KOPT-K1 (cell line): ENCODE results near the gene ZFP90.

Experiments used
- H3K27ac ChIP-seq: fragments of 200-600 bp; sonication (generic); 2 replicates; pipeline ENCODE4 v1.5.1; 2016; ENCODE audit warnings: antibody characterized with exemption, mild to moderate bottlenecking, low read depth, low read length; ENCODE audit not compliant: poor library complexity, severe bottlenecking
- H3K36me3 ChIP-seq: fragments of 200-600 bp; sonication (generic); 2 replicates; pipeline ENCODE4 v1.5.1; 2017; ENCODE audit warnings: antibody characterized with exemption, mild to moderate bottlenecking, low read length, moderate library complexity; ENCODE audit not compliant: insufficient read depth
- H3K9me3 ChIP-seq: fragments of 200-600 bp; sonication (generic); 2 replicates; pipeline ENCODE4 v1.5.1; 2017; ENCODE audit warnings: antibody characterized with exemption, low read length, mild to moderate bottlenecking; ENCODE audit not compliant: insufficient read depth, poor library complexity, severe bottlenecking

ZFP90 gene

GRCh38 chr16:68508641-68509240, 30.4 kb upstream of the ZFP90 start:
- Histone ChIP-seq H3K9me3 (no peaks in the 10 kb centered on the region), H3K36me3 (no peaks in the 10 kb centered on the region), H3K27ac (no peak overlapping the region)

DNA sequence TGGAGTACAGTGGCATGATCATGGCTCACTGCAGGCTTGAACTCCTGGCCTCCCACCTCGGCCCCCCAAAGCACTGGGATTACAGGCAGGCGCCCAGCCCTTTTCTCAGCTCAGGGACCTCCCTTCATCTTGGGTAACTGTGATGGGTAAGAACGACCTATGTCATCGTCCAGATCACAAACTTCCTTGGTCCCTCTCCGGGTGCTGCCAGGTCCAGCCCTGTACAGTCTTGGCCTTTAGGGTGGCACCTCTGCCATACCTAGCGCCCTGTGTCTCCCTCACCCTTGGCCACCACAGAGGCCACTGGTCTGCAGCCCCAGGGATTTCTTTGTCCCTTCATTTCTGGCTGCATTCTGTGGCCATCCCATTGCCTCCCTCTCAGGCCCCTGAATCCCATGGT, 29.7 kb upstream of the ZFP90 start:
- no peaks in the 10 kb centered on the region for H3K9me3 ChIP-seq

DNA sequence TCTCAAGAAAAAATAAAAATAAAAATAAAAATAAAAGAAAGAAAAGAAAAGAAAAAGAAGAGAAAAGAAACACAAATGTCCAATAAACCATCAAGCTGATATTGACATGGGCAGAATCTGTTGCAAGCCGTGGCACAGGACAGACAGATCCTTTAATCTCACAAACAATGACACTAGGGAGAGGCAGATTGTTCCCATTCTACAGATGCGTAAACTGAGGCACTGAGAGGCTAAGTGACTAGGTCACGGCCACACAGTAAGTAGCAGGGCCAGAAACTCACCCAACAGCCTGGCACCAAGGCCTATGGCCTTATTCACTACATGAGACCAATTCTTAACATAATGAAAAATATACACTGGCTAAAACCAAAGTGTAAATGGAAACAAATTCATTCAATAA, 28.3 kb upstream of the ZFP90 start:
- no peaks in the 10 kb centered on the region for H3K36me3 ChIP-seq

More for the DNA sequence above, 29.7 kb upstream of the ZFP90 start:
- Histone ChIP-seq H3K36me3 (no peaks in the 10 kb centered on the region), H3K27ac (no peak overlapping the region)

GRCh38 chr16:68512183-68512582, 26.9 kb upstream of the ZFP90 start:
- Histone ChIP-seq H3K27ac (no peak overlapping the region), H3K36me3 (no peaks in the 10 kb centered on the region), H3K9me3 (no peaks in the 10 kb centered on the region)

More for the DNA sequence above, 28.3 kb upstream of the ZFP90 start:
- Histone ChIP-seq H3K27ac (no peak overlapping the region), H3K9me3 (no peaks in the 10 kb centered on the region)

- Histone ChIP-seq H3K27ac (no peak overlapping the region), H3K9me3 (no peaks in the 10 kb centered on the region), H3K36me3 (no peaks in the 10 kb centered on the region)
Observed at GRCh38 chr16:68512742-68513141, 26.3 kb upstream of the ZFP90 start.

GRCh38 chr16:68514511-68514910, 24.6 kb upstream of the ZFP90 start:
- Histone ChIP-seq H3K27ac (no peak overlapping the region), H3K9me3 (no peaks in the 10 kb centered on the region), H3K36me3 (no peaks in the 10 kb centered on the region)

DNA sequence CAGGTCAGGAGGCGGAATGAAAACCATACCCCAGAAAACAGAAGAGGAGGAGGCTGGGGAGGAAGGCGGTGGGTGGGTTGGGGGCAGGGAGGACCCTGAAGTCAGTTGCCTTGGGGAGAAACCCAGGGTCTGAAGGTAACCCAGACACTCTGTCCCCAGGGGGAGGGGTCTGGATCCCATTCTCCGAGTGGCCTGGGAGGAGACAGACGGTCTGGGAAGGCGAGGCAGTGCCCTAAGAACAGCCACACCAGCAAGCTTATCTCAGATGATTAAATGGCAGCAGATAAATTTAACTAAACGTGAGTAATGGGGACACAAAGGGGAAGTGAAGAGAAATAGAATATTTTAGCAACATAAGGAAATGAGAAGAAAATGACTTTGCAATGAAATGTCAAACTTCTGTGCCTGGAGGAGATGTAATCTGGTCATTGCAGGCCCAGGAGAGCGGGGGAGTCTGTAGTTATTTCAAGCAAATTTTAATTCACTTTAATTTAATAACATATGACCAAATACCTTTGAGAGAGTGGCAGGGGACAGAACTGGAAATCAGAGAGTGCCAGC, 21.4 kb upstream of the ZFP90 start:
- no peak overlapping the region for H3K27ac ChIP-seq
- H3K9me3 ChIP-seq, result no peaks in the 10 kb centered on the region
- no peaks in the 10 kb centered on the region for H3K36me3 ChIP-seq

DNA sequence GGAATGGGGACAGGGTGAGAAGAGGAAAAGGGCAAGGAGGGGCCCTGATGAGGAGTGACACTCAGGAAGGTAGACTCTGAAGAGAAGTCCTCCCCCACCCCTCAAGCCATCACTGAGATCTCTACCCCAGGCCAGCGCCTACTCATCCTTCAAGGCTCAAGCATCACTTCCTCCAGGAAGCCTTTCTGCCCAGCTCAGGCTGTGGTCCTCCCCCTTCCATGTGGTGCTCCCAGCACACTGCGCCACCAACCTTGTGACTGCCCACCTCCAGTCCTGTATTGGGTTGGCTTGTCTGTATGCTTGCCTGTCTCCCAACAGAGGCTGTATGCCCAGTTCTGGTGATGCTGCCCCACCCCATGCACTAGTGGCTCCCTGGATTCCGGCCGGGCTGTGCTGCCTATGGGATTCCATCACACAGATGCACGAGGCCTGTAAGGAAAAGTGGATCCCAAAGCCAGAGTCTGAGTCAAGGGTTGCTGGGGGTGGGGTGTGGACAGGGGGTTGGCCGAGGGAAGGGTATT, 19.8 kb upstream of the ZFP90 start:
- Histone ChIP-seq H3K9me3 (no peaks in the 10 kb centered on the region), H3K36me3 (no peaks in the 10 kb centered on the region), H3K27ac (no peak overlapping the region)

DNA sequence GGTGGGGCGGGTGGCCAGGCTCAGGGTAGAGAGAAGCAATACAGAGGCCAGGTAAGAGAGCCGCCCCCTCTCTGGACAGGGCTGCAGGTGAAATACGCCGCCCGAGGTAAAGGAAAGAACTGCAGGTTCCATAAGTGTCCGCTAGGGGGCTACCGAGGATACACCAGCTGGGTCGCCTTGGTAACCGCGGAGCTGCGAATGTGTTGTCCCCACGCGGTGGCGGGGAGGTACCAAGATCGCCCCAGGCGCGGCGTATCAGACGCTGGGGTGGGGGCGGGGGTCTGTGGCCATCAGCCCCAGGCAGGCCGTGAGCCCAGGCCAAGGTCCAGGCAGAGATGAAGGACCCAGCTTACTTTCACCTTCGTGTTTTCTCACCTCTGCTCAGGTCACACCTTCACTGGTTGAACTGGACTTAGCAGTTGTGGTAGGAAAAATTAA, 18.4 kb upstream of the ZFP90 start:
- H3K9me3 ChIP-seq, result no peaks in the 10 kb centered on the region
- no peak overlapping the region for H3K27ac ChIP-seq
- no peaks in the 10 kb centered on the region for H3K36me3 ChIP-seq

- H3K9me3 ChIP-seq, result no peaks in the 10 kb centered on the region
- H3K36me3 ChIP-seq, result no peaks in the 10 kb centered on the region
- no peak overlapping the region for H3K27ac ChIP-seq
Observed at GRCh38 chr16:68524069-68524820, 14.8 kb upstream of the ZFP90 start.

- no peaks in the 10 kb centered on the region for H3K9me3 ChIP-seq
- H3K27ac ChIP-seq, result no peak overlapping the region
- no peaks in the 10 kb centered on the region for H3K36me3 ChIP-seq
Observed at GRCh38 chr16:68526143-68526781, 12.8 kb upstream of the ZFP90 start.

- Histone ChIP-seq H3K36me3 (no peaks in the 10 kb centered on the region), H3K9me3 (no peaks in the 10 kb centered on the region), H3K27ac (no peak overlapping the region)
Observed at GRCh38 chr16:68526782-68527145, 12.3 kb upstream of the ZFP90 start.

- Histone ChIP-seq H3K27ac (no peak overlapping the region), H3K9me3 (peaks cover 9% of the 10 kb centered on the region), H3K36me3 (no peaks in the 10 kb centered on the region)
Observed at GRCh38 chr16:68528233-68528632, 10.9 kb upstream of the ZFP90 start.

DNA sequence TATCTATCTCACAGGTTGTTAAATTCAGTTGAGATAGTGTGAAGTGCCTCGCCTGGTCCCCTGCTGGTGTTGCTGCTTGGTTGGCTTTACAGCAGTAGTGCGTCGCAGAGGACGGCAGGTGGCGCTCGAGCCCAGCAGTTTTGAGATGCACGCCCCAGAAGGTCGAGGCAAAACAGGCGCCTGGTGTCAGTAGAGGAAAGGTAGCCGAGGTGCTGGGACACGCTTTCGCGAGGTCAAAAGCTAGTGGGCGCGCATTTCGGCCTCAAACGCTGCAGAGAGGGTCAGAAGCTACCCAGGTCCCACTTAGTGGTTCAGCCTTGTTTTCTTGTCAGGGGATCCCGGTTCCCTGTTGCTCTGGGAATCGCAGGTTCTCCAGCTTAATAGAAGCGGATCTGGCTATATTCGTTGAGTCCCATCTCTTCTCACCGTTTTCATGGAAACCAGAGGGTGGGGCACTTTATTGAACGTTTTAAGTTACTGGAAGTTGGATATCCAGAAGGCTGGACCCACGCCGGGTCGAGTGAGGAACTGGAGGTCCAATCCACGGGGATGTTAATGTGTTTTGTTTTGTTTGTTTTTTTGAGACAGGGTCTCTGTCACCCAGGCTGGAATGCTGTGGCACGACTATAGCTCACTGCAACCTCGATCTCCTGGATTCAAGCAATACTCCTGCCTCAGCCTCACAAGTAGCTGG, 10.3 kb upstream of the ZFP90 start:
- peaks cover 6% of the 10 kb centered on the region; the same call in 1 of the 2 replicates for H3K36me3 ChIP-seq
- H3K9me3 ChIP-seq, result peaks cover 15% of the 10 kb centered on the region
- H3K27ac ChIP-seq, result no peak overlapping the region

DNA sequence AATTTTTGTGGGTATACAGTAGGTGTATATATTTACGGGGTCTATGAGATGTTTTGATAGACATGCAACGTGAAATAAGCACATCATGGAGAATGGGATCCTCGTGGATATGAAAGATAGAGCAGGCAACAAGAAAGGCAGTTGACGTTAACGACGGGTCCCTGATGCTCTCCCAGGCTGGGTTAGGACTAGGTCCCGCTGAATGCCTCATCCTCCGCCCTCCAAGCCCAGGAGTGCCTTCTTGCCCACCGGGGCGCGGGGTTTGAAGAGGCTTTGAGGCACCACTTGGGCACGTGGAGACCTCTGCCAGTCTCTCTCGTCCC, 9.5 kb upstream of the ZFP90 start:
- Histone ChIP-seq H3K9me3 (peaks cover 16% of the 10 kb centered on the region), H3K27ac (peak overlapping the region; percentile 66), H3K36me3 (peaks cover 11% of the 10 kb centered on the region; the same call in 1 of the 2 replicates)
